ENCODE results near the gene ACE2. TPM values are rescaled to one million over a fixed set of nuclear protein-coding genes. Genes with fewer than 3 reads are reported as not detected.

Gene ACE2
- total RNA-seq, 1 experiment from 2014 or later: not detected

GRCh38 chrX:15594371-15594770 is 6.4 kb downstream of the ACE2 start:
- no CpG with 5 or more reads among the region's 2 CpGs for WGBS (ENCODE audit: extremely low coverage, insufficient read length, low lambda C conversion rate)
- peaks cover 7% of the 10 kb centered on the region for H3K27me3 Mint-ChIP-seq (ENCODE audit: low read depth)

More at GRCh38 chrX:15594371-15594770, 6.4 kb downstream of the ACE2 start:
- Mint-ChIP-seq H3K9me3 (no peaks in the 10 kb centered on the region), H3K4me1 (no peaks in the 10 kb centered on the region), H3K27ac (no peak overlapping the region), H3K36me3 (ENCODE audit: insufficient read depth in 1 of 3, low read depth in 3 of 3) (no peaks in the 10 kb centered on the region), H3K4me3 (no peak overlapping the region)
- Histone ChIP-seq H2BK12ac (ENCODE audit: insufficient read length, low read depth, low read length) (no peak overlapping the region), H2BK120ac (ENCODE audit: low read depth, low read length, poor library complexity, severe bottlenecking) (no peak overlapping the region), H2BK20ac (ENCODE audit: low read depth, low read length, poor library complexity, severe bottlenecking) (no peak overlapping the region), H3K4me2 (ENCODE audit: insufficient read depth, insufficient read length, low read length) (no peak overlapping the region), H3K14ac (ENCODE audit: insufficient read depth, low read length) (no peak overlapping the region), H3K79me2 (ENCODE audit: insufficient read depth, low read length) (no peaks in the 10 kb centered on the region), H3K4ac (ENCODE audit: low read depth, low read length) (no peak overlapping the region), H4K5ac (ENCODE audit: insufficient read length, low read depth, low read length) (no peak overlapping the region), H3K56ac (ENCODE audit: insufficient read length, low read depth, low read length) (no peak overlapping the region), H3K27ac (ENCODE audit: insufficient read length, low read depth, low read length) (no peak overlapping the region), H3K27me3 (ENCODE audit: insufficient read depth, low read length) (no peaks in the 10 kb centered on the region), H2BK15ac (ENCODE audit: low read depth, low read length) (no peak overlapping the region), H4K91ac (ENCODE audit: insufficient read length, low read depth, low read length) (no peak overlapping the region), H4K8ac (replicated peaks; ENCODE audit: insufficient read length, low read depth, low read length) (no peak overlapping the region), H3K9ac (ENCODE audit: extremely low read depth, insufficient read length, low read length) (no peak overlapping the region), H4K20me1 (ENCODE audit: control insufficient read depth, insufficient read depth, insufficient read length) (no peaks in the 10 kb centered on the region), H3K23ac (ENCODE audit: insufficient read length, low read depth, low read length) (no peak overlapping the region), H3K4me1 (ENCODE audit: insufficient read depth, low read length) (no peaks in the 10 kb centered on the region), H2AFZ (ENCODE audit: low read length) (no peak overlapping the region), H3K23me2 (ENCODE audit: insufficient read length, low read depth, low read length, poor library complexity, severe bottlenecking) (no peaks in the 10 kb centered on the region), H3K79me1 (ENCODE audit: insufficient read depth, low read depth, low read length, poor library complexity, severe bottlenecking) (no peaks in the 10 kb centered on the region), H2BK5ac (ENCODE audit: insufficient read length, low read length) (no peak overlapping the region), H3T11ph (ENCODE audit: low read length) (no peak overlapping the region), H3K9me3 (ENCODE audit: control insufficient read depth, low read depth, low read length) (no peaks in the 10 kb centered on the region), H2AK5ac (ENCODE audit: insufficient read length, low read length) (no peak overlapping the region), H3K18ac (ENCODE audit: insufficient read length, low read depth, low read length) (no peak overlapping the region)
- TF ChIP-seq, protein P1, sequence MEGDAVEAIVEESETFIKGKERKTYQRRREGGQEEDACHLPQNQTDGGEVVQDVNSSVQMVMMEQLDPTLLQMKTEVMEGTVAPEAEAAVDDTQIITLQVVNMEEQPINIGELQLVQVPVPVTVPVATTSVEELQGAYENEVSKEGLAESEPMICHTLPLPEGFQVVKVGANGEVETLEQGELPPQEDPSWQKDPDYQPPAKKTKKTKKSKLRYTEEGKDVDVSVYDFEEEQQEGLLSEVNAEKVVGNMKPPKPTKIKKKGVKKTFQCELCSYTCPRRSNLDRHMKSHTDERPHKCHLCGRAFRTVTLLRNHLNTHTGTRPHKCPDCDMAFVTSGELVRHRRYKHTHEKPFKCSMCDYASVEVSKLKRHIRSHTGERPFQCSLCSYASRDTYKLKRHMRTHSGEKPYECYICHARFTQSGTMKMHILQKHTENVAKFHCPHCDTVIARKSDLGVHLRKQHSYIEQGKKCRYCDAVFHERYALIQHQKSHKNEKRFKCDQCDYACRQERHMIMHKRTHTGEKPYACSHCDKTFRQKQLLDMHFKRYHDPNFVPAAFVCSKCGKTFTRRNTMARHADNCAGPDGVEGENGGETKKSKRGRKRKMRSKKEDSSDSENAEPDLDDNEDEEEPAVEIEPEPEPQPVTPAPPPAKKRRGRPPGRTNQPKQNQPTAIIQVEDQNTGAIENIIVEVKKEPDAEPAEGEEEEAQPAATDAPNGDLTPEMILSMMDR (conservative IDR thresholded peaks at IDR 0.05): peak; percentile 50; the same call in 2 of the 3 replicates
- DNase-seq: no peak

Measured in H9 (cell line).